H1 (cell line): ENCODE results near the gene SH3RF2. TPM values are rescaled to one million over a fixed set of nuclear protein-coding genes. Genes with fewer than 3 reads are reported as not detected.

Experiments
- CTCF ChIA-PET: fragments of 300-600 bp; sonication (Branson Sonifier 250); formaldehyde crosslinking; loops from one replicate; lab custom pipeline; 2021; ENCODE audit not compliant: partially characterized antibody; lab: Charles Lee
- POLR2A ChIA-PET: fragments of 300-600 bp; sonication (Branson Sonifier 250); formaldehyde crosslinking; loops from one replicate; lab custom pipeline; 2021; ENCODE audit warnings: inconsistent platforms; ENCODE audit not compliant: partially characterized antibody; lab: Charles Lee
- DNase-seq, 2 experiments: peaks; one replicate each; pipeline versions ENCODE4 v3.0.0 to v3.0.0-alpha.2; 2010 to 2022; ENCODE audit warnings: low spot score in 2 of 2, low read depth in 1 of 2, mixed read lengths in 1 of 2
- FAIRE-seq: peaks from 2 replicates; lab custom pipeline; 2011; peaks lifted over from hg19 to GRCh38; lab: Jason Lieb, UNC
- H2AFZ ChIP-seq: 2 replicates; pipeline ENCODE4 v1.8.1; 2012; ENCODE audit warnings: low read length, inconsistent platforms
- H2AK5ac ChIP-seq: 2 replicates; pipeline ENCODE4 v1.6.1; 2013; ENCODE audit warnings: low read depth, low read length
- H2BK120ac ChIP-seq: replicated peaks from 2 replicates; pipeline ENCODE3; 2013; ENCODE audit warnings: low read depth, low read length, inconsistent platforms
- H2BK12ac ChIP-seq: 2 replicates; pipeline ENCODE4 v1.6.1; 2013; ENCODE audit warnings: low read depth, low read length
- H2BK15ac ChIP-seq: 2 replicates; pipeline ENCODE4 v1.6.1; 2013; ENCODE audit warnings: low read length
- H2BK20ac ChIP-seq: 2 replicates; pipeline ENCODE4 v1.6.1; 2013; ENCODE audit warnings: low read length
- H2BK5ac ChIP-seq: 2 replicates; pipeline ENCODE4 v1.6.1; 2013; ENCODE audit warnings: low read depth, low read length
- H3K14ac ChIP-seq: 2 replicates; pipeline ENCODE4 v1.6.1; 2013; ENCODE audit warnings: inconsistent platforms; ENCODE audit not compliant: insufficient read length
- H3K18ac ChIP-seq: 2 replicates; pipeline ENCODE4 v1.6.1; 2013; ENCODE audit warnings: low read length; ENCODE audit errors: extremely low read depth
- H3K23ac ChIP-seq: 2 replicates; pipeline ENCODE4 v1.6.1; 2013; ENCODE audit warnings: inconsistent platforms; ENCODE audit not compliant: insufficient read length
- H3K23me2 ChIP-seq: 2 replicates; pipeline ENCODE4 v1.6.1; 2013; ENCODE audit warnings: low read depth, low read length
- H3K27ac ChIP-seq: 2 replicates; pipeline ENCODE4 v1.6.1; 2011; ENCODE audit warnings: low read depth, low read length, inconsistent platforms
- H3K27me3 ChIP-seq, 4 experiments: replicated peaks in 1 of 4; 1 replicate in 1 of 4; 2 replicates in 3 of 4; pipeline versions ENCODE4 v1.6.1 to v1.8.1; 2011 to 2013; ENCODE audit warnings: low read length in 3 of 4, mild to moderate bottlenecking in 3 of 4, inconsistent platforms in 2 of 4, mixed read lengths in 2 of 4, moderate library complexity in 1 of 4; ENCODE audit not compliant: control insufficient read depth in 3 of 4, insufficient read depth in 3 of 4; ENCODE audit errors: extremely low read depth in 1 of 4
- H3K36me3 ChIP-seq, 4 experiments: 2 replicates each; pipeline versions ENCODE4 v1.6.1 to v1.8.1; 2011 to 2013; ENCODE audit warnings: mild to moderate bottlenecking in 4 of 4, low read length in 3 of 4, moderate library complexity in 2 of 4, control low read depth in 1 of 4, inconsistent platforms in 1 of 4; ENCODE audit not compliant: insufficient read depth in 4 of 4, control insufficient read depth in 2 of 4
- H3K4ac ChIP-seq: replicated peaks from 2 replicates; pipeline ENCODE3; 2013; ENCODE audit warnings: low read length, low read depth, mixed read lengths, inconsistent platforms; ENCODE audit not compliant: insufficient read length
- H3K4me1 ChIP-seq, 4 experiments: replicated peaks in 1 of 4; 1 replicate in 1 of 4; 2 replicates in 3 of 4; pipeline versions ENCODE4 v1.6.1 to v1.8.1; 2011 to 2013; ENCODE audit warnings: low read length in 3 of 4, inconsistent platforms in 2 of 4, mixed read lengths in 1 of 4; ENCODE audit not compliant: insufficient read depth in 4 of 4, control insufficient read depth in 3 of 4
- H3K4me2 ChIP-seq, 2 experiments: 2 replicates each; pipeline versions ENCODE4 v1.6.1 to v1.8.1; 2011 to 2013; ENCODE audit warnings: low read depth in 2 of 2, low read length in 2 of 2, control low read depth in 1 of 2, inconsistent platforms in 1 of 2, mild to moderate bottlenecking in 1 of 2; ENCODE audit not compliant: insufficient read depth in 1 of 2
- H3K4me3 ChIP-seq, 4 experiments: fragments of 200-600, 300-600 bp in 1 of 4; sonication (generic), shearing (Covaris generic), sonication (Bioruptor Twin) in 1 of 4; 2 replicates each; pipeline versions ENCODE4 v1.5.1 to v1.8.1; 2011 to 2016; ENCODE audit warnings: low read length in 4 of 4, low read depth in 3 of 4, control low read depth in 2 of 4, inconsistent platforms in 2 of 4, mild to moderate bottlenecking in 2 of 4, mixed read lengths in 1 of 4, moderate library complexity in 1 of 4; ENCODE audit not compliant: insufficient read depth in 2 of 4; ENCODE audit errors: extremely low read depth in 1 of 4
- H3K56ac ChIP-seq: replicated peaks from 2 replicates; pipeline ENCODE3; 2013; ENCODE audit warnings: low read depth, mild to moderate bottlenecking, mixed read lengths, low read length, inconsistent platforms; ENCODE audit not compliant: insufficient read length
- H3K79me1 ChIP-seq: 2 replicates; pipeline ENCODE4 v1.6.1; 2013; ENCODE audit warnings: low read depth, low read length, control low read depth
- H3K79me2 ChIP-seq, 2 experiments: 2 replicates each; pipeline versions ENCODE4 v1.6.1 to v1.8.1; 2012 to 2013; ENCODE audit warnings: low read length in 2 of 2, mild to moderate bottlenecking in 2 of 2, inconsistent platforms in 1 of 2; ENCODE audit not compliant: insufficient read depth in 2 of 2, control insufficient read depth in 1 of 2
- H3K9ac ChIP-seq, 4 experiments: replicated peaks in 1 of 4; 1 replicate in 1 of 4; 2 replicates in 3 of 4; pipeline versions ENCODE4 v1.6.1 to v1.8.1; 2011 to 2013; ENCODE audit warnings: low read depth in 3 of 4, low read length in 3 of 4, control low read depth in 2 of 4, mild to moderate bottlenecking in 2 of 4, moderate library complexity in 2 of 4, inconsistent platforms in 1 of 4; ENCODE audit errors: extremely low read depth in 1 of 4
- H3K9me3 ChIP-seq, 2 experiments: 2 replicates each; pipeline versions ENCODE4 v1.6.1 to v1.8.1; 2012 to 2013; ENCODE audit warnings: mild to moderate bottlenecking in 2 of 2, moderate library complexity in 2 of 2, control low read depth in 1 of 2, inconsistent platforms in 1 of 2, low read depth in 1 of 2, low read length in 1 of 2, mixed read lengths in 1 of 2; ENCODE audit not compliant: insufficient read depth in 2 of 2
- H4K20me1 ChIP-seq, 2 experiments: replicated peaks in 1 of 2; 2 replicates each; pipeline versions ENCODE3 to v1.8.1; 2011 to 2013; ENCODE audit warnings: inconsistent platforms in 2 of 2, low read length in 2 of 2, mild to moderate bottlenecking in 1 of 2; ENCODE audit not compliant: insufficient read depth in 2 of 2, control insufficient read depth in 1 of 2
- H4K5ac ChIP-seq: 2 replicates; pipeline ENCODE4 v1.6.1; 2013; ENCODE audit warnings: low read length, low read depth, mixed read lengths, inconsistent platforms; ENCODE audit not compliant: insufficient read length
- H4K8ac ChIP-seq: 2 replicates; pipeline ENCODE4 v1.8.0; 2013; ENCODE audit warnings: mild to moderate bottlenecking, moderate library complexity, low read length, inconsistent platforms; ENCODE audit not compliant: insufficient read depth; ENCODE audit errors: extremely low read depth
- H4K91ac ChIP-seq: replicated peaks from 2 replicates; pipeline ENCODE3; 2013; ENCODE audit warnings: low read length, mixed read lengths, inconsistent platforms; ENCODE audit not compliant: insufficient read length
- ATF2 ChIP-seq: IDR thresholded peaks from 2 replicates; pipeline ENCODE4 v1.6.1; 2012; ENCODE audit warnings: low read length, inconsistent platforms
- HDAC2 ChIP-seq, 2 experiments: fragments of 300-600 bp in 1 of 2; sonication (generic) in 1 of 2; IDR thresholded peaks; 2 replicates each; pipeline ENCODE4 v1.6.1; 2011 to 2012; ENCODE audit warnings: low read depth in 2 of 2, low read length in 2 of 2, mild to moderate bottlenecking in 2 of 2, moderate library complexity in 2 of 2, borderline replicate concordance in 1 of 2, inconsistent platforms in 1 of 2
- NRF1 ChIP-seq: IDR thresholded peaks from 2 replicates; pipeline ENCODE4 v1.6.1; 2011; ENCODE audit warnings: mild to moderate bottlenecking, low read depth, low read length, improper control_type of control experiment
- TBP ChIP-seq: IDR thresholded peaks from 2 replicates; pipeline ENCODE4 v1.6.1; 2011; ENCODE audit warnings: low read depth, low read length, improper control_type of control experiment
- WGBS, 2 experiments: shearing (Covaris generic) in 1 of 2; methylation state at CpG; one replicate each; pipeline versions ENCODE4 v1.1.6 to v1.1.7; 2013 to 2015; ENCODE audit warnings: low lambda C conversion rate in 2 of 2, mixed read lengths in 2 of 2, inconsistent platforms in 1 of 2, low coverage in 1 of 2, missing lambda C conversion rate in 1 of 2; ENCODE audit not compliant: insufficient replicate concordance in 2 of 2, insufficient coverage in 1 of 2, insufficient read length in 1 of 2; ENCODE audit errors: extremely low coverage in 1 of 2, missing lambda C conversion rate in 1 of 2; 5-methylcytosine and 5-hydroxymethylcytosine counted together
- polyA plus RNA-seq, 7 experiments: library from polyadenylated mRNA; depleted of rRNA in 3 of 7; stranded (reverse) in 5 of 7; unstranded in 2 of 7; fragments of >200 nt in 5 of 7; fragments of 200-250 nt in 2 of 7; gene quantifications; 1 replicate in 5 of 7; 2 replicates in 1 of 7; 4 replicates in 1 of 7; pipeline versions ENCODE4 v1.2.1 to v1.2.3, GENCODE V29; 2011 to 2013; ENCODE audit warnings: missing spikeins in 2 of 7, mixed read lengths in 2 of 7
- total RNA-seq: library from RNA; stranded (reverse); fragmentation: NEBNext Ultra II Directional; extraction: Animal tissue kit (Norgen Biotek cat#: 25700); gene quantifications from 2 replicates; pipeline ENCODE4 v1.2.1, GENCODE V29; 2021

SH3RF2 gene
- total and polyA plus RNA-seq, 2 of the 8 experiments (the other 6 are each of a cell fraction or from before 2014, with no cell fraction given): 0.80 to 0.95 TPM

DNA sequence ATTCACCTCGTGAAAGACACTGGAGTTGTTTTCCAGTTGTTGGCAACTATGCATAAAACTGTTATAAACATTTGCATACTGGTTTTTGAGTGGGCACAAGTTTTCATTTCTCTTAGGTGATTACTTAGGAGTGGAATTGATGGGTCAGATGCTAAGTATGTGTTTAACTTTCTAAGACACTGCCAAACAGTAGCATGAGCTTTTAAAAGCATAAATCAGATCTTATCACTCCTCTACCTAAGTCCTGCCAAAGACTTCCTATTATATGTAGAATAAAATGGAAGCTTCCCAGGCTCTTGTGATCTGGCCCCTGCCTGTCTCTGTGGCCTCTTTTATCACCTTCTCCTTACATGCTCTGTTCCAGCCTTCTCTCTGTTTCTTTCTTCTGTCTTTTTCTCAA, 72.6 kb downstream of the SH3RF2 start:
- 75% methylated on average over 1 of the region's 1 CpG; no CpG with 5 or more reads in 1 of the 2 experiments for whole genome bisulfite sequencing, 2 experiments
- Histone ChIP-seq H3K4me3 (no peak overlapping the region), H4K8ac (no peak overlapping the region), H3K4ac (no peak overlapping the region), H3K9ac (no peak overlapping the region), H4K91ac (no peak overlapping the region), H2AFZ (no peak overlapping the region), H2AK5ac (no peak overlapping the region), H2BK5ac (no peak overlapping the region), H3K79me1 (no peaks in the 10 kb centered on the region), H3K9me3 (no peaks in the 10 kb centered on the region), H3K27me3 (no peaks in the 10 kb centered on the region), H3K79me2 (no peaks in the 10 kb centered on the region), H3K4me2 (no peak overlapping the region), H3K56ac (no peak overlapping the region), H3K4me1 (peaks cover 0 to 3% (median 0%) of the 10 kb centered on the region in 4 experiments; a peak in 1 of 7 replicates), H4K20me1 (no peaks in the 10 kb centered on the region), H2BK120ac (no peak overlapping the region), H2BK20ac (no peak overlapping the region), H3K14ac (no peak overlapping the region), H3K23ac (no peak overlapping the region), H3K36me3 (no peaks in the 10 kb centered on the region), H3K23me2 (no peaks in the 10 kb centered on the region), H2BK12ac (no peak overlapping the region), H3K18ac (no peak overlapping the region), H4K5ac (no peak overlapping the region), H2BK15ac (no peak overlapping the region), H3K27ac (no peak overlapping the region)
- POLR2A ChIA-PET: no interaction called here
- no peak for FAIRE-seq
- CTCF ChIA-PET: interaction anchor here (1.0 to 2.9 kb wide), 10 partner anchors 10 to 306 kb away, joined by 3 to 24 read pairs (median 4); no protein-coding TSS in a partner anchor
- no peak for DNase-seq
- no peak for TF ChIP-seq NRF1
- no peak for TF ChIP-seq TBP
- TF ChIP-seq HDAC2 (IDR thresholded peaks at IDR 0.05; ENCODE audit: borderline replicate concordance in 1 of 2, low read depth in 2 of 2, low read length in 2 of 2): no peak
- TF ChIP-seq ATF2: no peak
